ENCODE measurements around the gene KRTAP1-5. TPM values are rescaled to one million over a fixed set of nuclear protein-coding genes. Genes with fewer than 3 reads are reported as not detected.

KRTAP1-5 gene
- total RNA-seq (not detected), polyA plus RNA-seq (not detected)
- long read RNA-seq, donor 1 = 0 reads
- long read RNA-seq, donor 2 = 0 reads
- long read RNA-seq, donor 3 = 0 reads

GRCh38 chr17:41026715-41027471, at the start of gene KRTAP1-5:
Gene KRTAP1-5 (minus strand): TSS chr17:41027208. CDS start chr17:41027155, 53 bp downstream.
- Histone ChIP-seq H3K4me3 (no peak within 1 kb of the TSS), H3K27ac (no peak within 1 kb of the TSS), H3K4me1 (no peaks in the 10 kb centered on the region), H3K9me3 (peaks cover 0 to 3% (median 0%) of the 10 kb centered on the region in 12 donors), H3K36me3 (no peaks in the 10 kb centered on the region), H3K27me3 (peaks cover 0 to 23% (median 7%) of the 10 kb centered on the region in 9 donors)
- WGBS, 4 donors = 72 to 77% (median 76%) methylated on average over 7 to 9 of the region's 9 CpGs
- ATAC-seq (no peak), DNase-seq (peak in 1 of 5 donors; percentile 51)
- TF ChIP-seq POLR2A (IDR thresholded peaks at IDR 0.05) (no peak), CTCF (IDR thresholded peaks at IDR 0.05) (no peak)
- intact Hi-C loops (cut with DNase I) = no loop called here

- Histone ChIP-seq H3K4me1 (no peaks in the 10 kb centered on the region), H3K4me3 (no peak overlapping the region), H3K27me3 (peaks cover 0 to 25% (median 3%) of the 10 kb centered on the region in 9 donors), H3K9me3 (no peaks in the 10 kb centered on the region), H3K36me3 (no peaks in the 10 kb centered on the region), H3K27ac (no peak overlapping the region)
- ATAC-seq (no peak), DNase-seq (no peak)
- no peak for TF ChIP-seq POLR2A (IDR thresholded peaks at IDR 0.05)
- no peak for TF ChIP-seq CTCF (IDR thresholded peaks at IDR 0.05)
- intact Hi-C loops (cut with DNase I) = no loop called here
Measured at GRCh38 chr17:41076788-41077187, 49.8 kb upstream of the KRTAP1-5 start.

GRCh38 chr17:41073676-41074075, 46.7 kb upstream of the KRTAP1-5 start:
- H3K4me3 ChIP-seq = no peak overlapping the region
- H3K27ac ChIP-seq = no peak overlapping the region
- H3K36me3 ChIP-seq = no peaks in the 10 kb centered on the region
- H3K4me1 ChIP-seq = no peaks in the 10 kb centered on the region
- no peak for DNase-seq
- TF ChIP-seq CTCF (IDR thresholded peaks at IDR 0.05) (no peak), POLR2A (IDR thresholded peaks at IDR 0.05) (no peak)
- H3K27me3 ChIP-seq = peaks cover 0 to 25% (median 0%) of the 10 kb centered on the region in 9 donors
- ATAC-seq = no peak
- WGBS, 4 donors = 77 to 89% (median 80%) methylated on average over 2 of the region's 2 CpGs
- intact Hi-C loops (cut with DNase I) = no loop called here
- H3K9me3 ChIP-seq = no peaks in the 10 kb centered on the region

- no peaks in the 10 kb centered on the region for H3K4me1 ChIP-seq
- no peak for ATAC-seq
- H3K27me3 ChIP-seq = peaks cover 0 to 20% (median 0%) of the 10 kb centered on the region in 9 donors
- H3K9me3 ChIP-seq = no peaks in the 10 kb centered on the region
- 69 to 84% (median 79%) methylated on average over 5 of the region's 5 CpGs for WGBS, 4 donors
- H3K4me3 ChIP-seq = no peak overlapping the region
- no peaks in the 10 kb centered on the region for H3K36me3 ChIP-seq
- no peak overlapping the region for H3K27ac ChIP-seq
- TF ChIP-seq POLR2A (IDR thresholded peaks at IDR 0.05) = no peak
- TF ChIP-seq CTCF (IDR thresholded peaks at IDR 0.05) = no peak
- DNase-seq = no peak
- intact Hi-C loops (cut with DNase I) = no loop called here
Measured at GRCh38 chr17:41071606-41072360, 44.8 kb upstream of the KRTAP1-5 start.

Data from heart left ventricle (tissue), 16 donors.